Upper lobe of left lung (tissue), 4 donors: ENCODE measurements around the gene ZNF778.

Source experiments
- EP300 ChIP-seq, 4 donors: sonication (generic); formaldehyde crosslinking; IDR thresholded peaks; one replicate each; pipeline ENCODE4 v1.5.1; 2017; ENCODE audit warnings: antibody characterized with exemption in 4 of 4, control low read depth in 2 of 4
- POLR2AphosphoS5 ChIP-seq, 2 donors: sonication (generic); formaldehyde crosslinking; IDR thresholded peaks; one replicate each; pipeline ENCODE4 v1.5.1; 2017; ENCODE audit warnings: antibody characterized with exemption in 2 of 2
- TF ChIP-seq, protein P1 (sequence below), 6 experiments: fragments of 450-650 bp in 4 of 6; fragments of 200-600 bp in 2 of 6; sonication (generic) in 2 of 6; IDR thresholded peaks; one replicate each; pipeline ENCODE4 v1.5.1; 2016 to 2019; ENCODE audit warnings: antibody characterized with exemption in 6 of 6

- TF ChIP-seq, protein P1, sequence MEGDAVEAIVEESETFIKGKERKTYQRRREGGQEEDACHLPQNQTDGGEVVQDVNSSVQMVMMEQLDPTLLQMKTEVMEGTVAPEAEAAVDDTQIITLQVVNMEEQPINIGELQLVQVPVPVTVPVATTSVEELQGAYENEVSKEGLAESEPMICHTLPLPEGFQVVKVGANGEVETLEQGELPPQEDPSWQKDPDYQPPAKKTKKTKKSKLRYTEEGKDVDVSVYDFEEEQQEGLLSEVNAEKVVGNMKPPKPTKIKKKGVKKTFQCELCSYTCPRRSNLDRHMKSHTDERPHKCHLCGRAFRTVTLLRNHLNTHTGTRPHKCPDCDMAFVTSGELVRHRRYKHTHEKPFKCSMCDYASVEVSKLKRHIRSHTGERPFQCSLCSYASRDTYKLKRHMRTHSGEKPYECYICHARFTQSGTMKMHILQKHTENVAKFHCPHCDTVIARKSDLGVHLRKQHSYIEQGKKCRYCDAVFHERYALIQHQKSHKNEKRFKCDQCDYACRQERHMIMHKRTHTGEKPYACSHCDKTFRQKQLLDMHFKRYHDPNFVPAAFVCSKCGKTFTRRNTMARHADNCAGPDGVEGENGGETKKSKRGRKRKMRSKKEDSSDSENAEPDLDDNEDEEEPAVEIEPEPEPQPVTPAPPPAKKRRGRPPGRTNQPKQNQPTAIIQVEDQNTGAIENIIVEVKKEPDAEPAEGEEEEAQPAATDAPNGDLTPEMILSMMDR (IDR thresholded peaks at IDR 0.05) = no peak
- TF ChIP-seq POLR2AphosphoS5 (IDR thresholded peaks at IDR 0.05) = no peak
- no peak for TF ChIP-seq EP300 (IDR thresholded peaks at IDR 0.05)
Observed at GRCh38 chr16:89200850-89201411, 16.6 kb upstream of the ZNF778 start.
